ENCODE results near the gene RGS2. TPM values are rescaled to one million over a fixed set of nuclear protein-coding genes. Genes with fewer than 3 reads are reported as not detected.

RGS2 gene
- total RNA-seq, 1 experiment from 2014 or later, result 4.5 TPM

DNA sequence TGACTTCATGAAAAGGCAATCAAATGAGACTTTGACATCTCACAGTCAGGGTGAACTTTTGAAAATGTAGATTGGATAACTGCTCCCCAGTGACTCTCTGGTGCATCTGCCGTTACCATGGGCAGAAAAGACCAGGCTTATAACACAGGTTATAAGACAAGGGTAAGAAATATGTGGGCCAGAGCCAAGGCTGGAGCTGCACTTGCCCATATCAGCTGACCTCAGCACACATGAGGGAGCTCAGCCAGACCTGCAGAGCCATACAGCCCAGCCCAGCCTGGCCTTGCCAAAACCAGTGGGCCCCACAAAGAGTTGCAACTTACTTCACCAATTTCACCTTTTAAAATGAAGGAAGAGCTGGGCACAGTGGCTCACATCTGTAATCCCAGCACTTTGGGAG is 11.7 kb upstream of the RGS2 start:
- POLR2A ChIA-PET, result no interaction called here
- DNase-seq (ENCODE audit: low read depth, low spot score) (no peak), ATAC-seq (no peak)
- Histone ChIP-seq H3K4me3 (ENCODE audit: low read depth in 2 of 2, low read length in 2 of 2) (no peak overlapping the region), H3K4me1 (ENCODE audit: control insufficient read depth, insufficient read depth, low read length) (no peaks in the 10 kb centered on the region), H3K9me3 (ENCODE audit: control insufficient read depth, insufficient read depth, low read depth, low read length) (no peaks in the 10 kb centered on the region), H3K27me3 (ENCODE audit: control insufficient read depth, insufficient read depth, low read length) (no peaks in the 10 kb centered on the region), H3K36me3 (ENCODE audit: control insufficient read depth, insufficient read depth, low read length) (no peaks in the 10 kb centered on the region), H3K27ac (ENCODE audit: low read length) (no peak overlapping the region)
- intact Hi-C loops (cut with micrococcal nuclease; ENCODE audit: unreplicated experiment) (no loop called here), in situ Hi-C loops (cut with HindIII; ENCODE audit: low pct_unique_long_range_greater_than_20kb, low sequenced_read_pairs) (no loop called here)
- no TSS peak for BruUV-seq (replicated peaks)
- TF ChIP-seq, protein P1, sequence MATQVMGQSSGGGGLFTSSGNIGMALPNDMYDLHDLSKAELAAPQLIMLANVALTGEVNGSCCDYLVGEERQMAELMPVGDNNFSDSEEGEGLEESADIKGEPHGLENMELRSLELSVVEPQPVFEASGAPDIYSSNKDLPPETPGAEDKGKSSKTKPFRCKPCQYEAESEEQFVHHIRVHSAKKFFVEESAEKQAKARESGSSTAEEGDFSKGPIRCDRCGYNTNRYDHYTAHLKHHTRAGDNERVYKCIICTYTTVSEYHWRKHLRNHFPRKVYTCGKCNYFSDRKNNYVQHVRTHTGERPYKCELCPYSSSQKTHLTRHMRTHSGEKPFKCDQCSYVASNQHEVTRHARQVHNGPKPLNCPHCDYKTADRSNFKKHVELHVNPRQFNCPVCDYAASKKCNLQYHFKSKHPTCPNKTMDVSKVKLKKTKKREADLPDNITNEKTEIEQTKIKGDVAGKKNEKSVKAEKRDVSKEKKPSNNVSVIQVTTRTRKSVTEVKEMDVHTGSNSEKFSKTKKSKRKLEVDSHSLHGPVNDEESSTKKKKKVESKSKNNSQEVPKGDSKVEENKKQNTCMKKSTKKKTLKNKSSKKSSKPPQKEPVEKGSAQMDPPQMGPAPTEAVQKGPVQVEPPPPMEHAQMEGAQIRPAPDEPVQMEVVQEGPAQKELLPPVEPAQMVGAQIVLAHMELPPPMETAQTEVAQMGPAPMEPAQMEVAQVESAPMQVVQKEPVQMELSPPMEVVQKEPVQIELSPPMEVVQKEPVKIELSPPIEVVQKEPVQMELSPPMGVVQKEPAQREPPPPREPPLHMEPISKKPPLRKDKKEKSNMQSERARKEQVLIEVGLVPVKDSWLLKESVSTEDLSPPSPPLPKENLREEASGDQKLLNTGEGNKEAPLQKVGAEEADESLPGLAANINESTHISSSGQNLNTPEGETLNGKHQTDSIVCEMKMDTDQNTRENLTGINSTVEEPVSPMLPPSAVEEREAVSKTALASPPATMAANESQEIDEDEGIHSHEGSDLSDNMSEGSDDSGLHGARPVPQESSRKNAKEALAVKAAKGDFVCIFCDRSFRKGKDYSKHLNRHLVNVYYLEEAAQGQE (IDR thresholded peaks at IDR 0.05; ENCODE audit: insufficient read depth in 1 of 2, low read depth in 2 of 2, low read length in 1 of 2), result no peak
- TF ChIP-seq SIN3A (IDR thresholded peaks at IDR 0.05; ENCODE audit: borderline replicate concordance, insufficient read depth, low read depth, low read length), result no peak
- TF ChIP-seq, protein P2, sequence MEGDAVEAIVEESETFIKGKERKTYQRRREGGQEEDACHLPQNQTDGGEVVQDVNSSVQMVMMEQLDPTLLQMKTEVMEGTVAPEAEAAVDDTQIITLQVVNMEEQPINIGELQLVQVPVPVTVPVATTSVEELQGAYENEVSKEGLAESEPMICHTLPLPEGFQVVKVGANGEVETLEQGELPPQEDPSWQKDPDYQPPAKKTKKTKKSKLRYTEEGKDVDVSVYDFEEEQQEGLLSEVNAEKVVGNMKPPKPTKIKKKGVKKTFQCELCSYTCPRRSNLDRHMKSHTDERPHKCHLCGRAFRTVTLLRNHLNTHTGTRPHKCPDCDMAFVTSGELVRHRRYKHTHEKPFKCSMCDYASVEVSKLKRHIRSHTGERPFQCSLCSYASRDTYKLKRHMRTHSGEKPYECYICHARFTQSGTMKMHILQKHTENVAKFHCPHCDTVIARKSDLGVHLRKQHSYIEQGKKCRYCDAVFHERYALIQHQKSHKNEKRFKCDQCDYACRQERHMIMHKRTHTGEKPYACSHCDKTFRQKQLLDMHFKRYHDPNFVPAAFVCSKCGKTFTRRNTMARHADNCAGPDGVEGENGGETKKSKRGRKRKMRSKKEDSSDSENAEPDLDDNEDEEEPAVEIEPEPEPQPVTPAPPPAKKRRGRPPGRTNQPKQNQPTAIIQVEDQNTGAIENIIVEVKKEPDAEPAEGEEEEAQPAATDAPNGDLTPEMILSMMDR (IDR thresholded peaks at IDR 0.05), result no peak
- no peak for TF ChIP-seq TCF7L2 (IDR thresholded peaks at IDR 0.05; ENCODE audit: low read depth, low read length)
- no peak for TF ChIP-seq POLR2AphosphoS5 (IDR thresholded peaks at IDR 0.05; ENCODE audit: low read depth, low read length)
- CTCF ChIA-PET, result interaction anchor here (0.6 kb wide), 1 partner anchor 320 kb away, joined by 3 read pairs; no protein-coding TSS in a partner anchor

DNA sequence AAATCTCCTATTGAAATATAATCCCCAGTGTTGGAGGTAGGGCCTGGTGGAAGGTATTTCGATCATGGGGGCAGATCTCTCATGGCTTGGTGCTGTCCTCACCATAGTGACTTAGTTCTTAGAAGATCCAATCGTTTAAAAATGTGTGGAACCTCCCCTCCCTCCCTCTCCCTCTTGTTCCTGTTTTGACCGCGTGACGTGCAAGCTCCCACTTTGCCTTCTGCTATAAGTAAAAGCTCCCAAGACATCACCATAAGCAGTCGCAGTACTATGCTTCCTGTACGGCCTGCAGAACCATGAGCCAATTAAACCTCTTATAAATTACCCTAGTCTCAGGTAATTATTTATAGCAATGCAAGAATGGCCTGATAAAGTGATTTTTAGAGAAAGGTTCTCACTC is 10.9 kb upstream of the RGS2 start:
- Histone ChIP-seq H3K4me3 (ENCODE audit: low read depth in 2 of 2, low read length in 2 of 2) (no peak overlapping the region), H3K9me3 (ENCODE audit: control insufficient read depth, insufficient read depth, low read depth, low read length) (no peaks in the 10 kb centered on the region), H3K27ac (ENCODE audit: low read length) (no peak overlapping the region), H3K4me1 (ENCODE audit: control insufficient read depth, insufficient read depth, low read length) (no peaks in the 10 kb centered on the region), H3K36me3 (ENCODE audit: control insufficient read depth, insufficient read depth, low read length) (no peaks in the 10 kb centered on the region), H3K27me3 (ENCODE audit: control insufficient read depth, insufficient read depth, low read length) (no peaks in the 10 kb centered on the region)
- CTCF ChIA-PET, result no interaction called here
- in situ Hi-C loops (cut with HindIII; ENCODE audit: low pct_unique_long_range_greater_than_20kb, low sequenced_read_pairs), result no loop called here
- TF ChIP-seq, protein P1 (IDR thresholded peaks at IDR 0.05; ENCODE audit: insufficient read depth in 1 of 2, low read depth in 2 of 2, low read length in 1 of 2), result no peak
- TF ChIP-seq POLR2AphosphoS5 (IDR thresholded peaks at IDR 0.05; ENCODE audit: low read depth, low read length) (no peak), SIN3A (IDR thresholded peaks at IDR 0.05; ENCODE audit: borderline replicate concordance, insufficient read depth, low read depth, low read length) (no peak), TCF7L2 (IDR thresholded peaks at IDR 0.05; ENCODE audit: low read depth, low read length) (no peak)
- TF ChIP-seq, protein P2 (IDR thresholded peaks at IDR 0.05), result no peak
- POLR2A ChIA-PET, result interaction anchor here (0.6 kb wide), 1 partner anchor 350 kb away, joined by 3 read pairs; no protein-coding TSS in a partner anchor
- BruUV-seq (replicated peaks), result no TSS peak
- intact Hi-C loops (cut with micrococcal nuclease; ENCODE audit: unreplicated experiment), result no loop called here
- DNase-seq (ENCODE audit: low read depth, low spot score) (no peak), ATAC-seq (no peak)
